ENCODE results near the gene DCXR. TPM values are rescaled to one million over a fixed set of nuclear protein-coding genes. Genes with fewer than 3 reads are reported as not detected.

The DCXR gene
- polyA plus RNA-seq, 4 donors = 41.1 to 147 (median 112) TPM

DNA sequence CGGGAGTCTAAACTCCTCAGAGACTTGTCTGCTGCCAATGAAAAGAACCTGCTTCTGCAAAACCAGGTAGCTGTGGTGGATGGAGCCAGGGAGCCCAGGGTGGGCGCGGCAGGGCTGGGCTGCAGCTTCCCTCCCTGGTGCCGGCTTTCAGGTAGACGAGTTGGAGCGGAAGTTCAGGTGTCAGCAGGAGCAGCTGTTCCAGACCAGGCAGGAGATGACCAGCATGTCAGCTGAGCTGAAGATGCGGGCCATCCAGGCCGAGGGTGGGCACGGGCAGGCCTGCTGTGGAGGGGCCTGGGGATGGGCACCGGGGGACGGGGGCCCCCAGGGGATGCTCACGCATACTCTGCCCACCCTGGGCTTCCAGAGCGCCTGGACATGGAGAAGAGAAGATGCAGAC, 9.3 kb downstream of the DCXR start:
- DNase-seq (no peak), FAIRE-seq (no peak)
- Histone ChIP-seq H3K27me3 (ENCODE audit: control insufficient read depth in 3 of 3, insufficient read depth in 3 of 3, low read length in 3 of 3) (no peaks in the 10 kb centered on the region), H3K36me3 (ENCODE audit: control insufficient read depth in 3 of 3, insufficient read depth in 2 of 3, low read depth in 1 of 3, low read length in 3 of 3) (peaks cover 0 to 61% (median 0%) of the 10 kb centered on the region in 3 donors), H3K9me3 (ENCODE audit: control insufficient read depth in 2 of 2, insufficient read depth in 1 of 2, low read depth in 1 of 2, low read length in 1 of 2) (no peaks in the 10 kb centered on the region), H3K4me1 (ENCODE audit: control insufficient read depth in 3 of 3, insufficient read depth in 2 of 3, low read depth in 1 of 3, low read length in 2 of 3) (peaks cover 4 to 28% (median 11%) of the 10 kb centered on the region in 3 donors), H3K27ac (ENCODE audit: low read depth in 1 of 3, low read length in 2 of 3) (no peak overlapping the region), H3K4me3 (ENCODE audit: low read depth in 1 of 3, low read length in 3 of 3) (no peak overlapping the region)
- 91 to 97% (median 95%) methylated on average over 13 of the region's 13 CpGs for WGBS, 3 donors

DNA sequence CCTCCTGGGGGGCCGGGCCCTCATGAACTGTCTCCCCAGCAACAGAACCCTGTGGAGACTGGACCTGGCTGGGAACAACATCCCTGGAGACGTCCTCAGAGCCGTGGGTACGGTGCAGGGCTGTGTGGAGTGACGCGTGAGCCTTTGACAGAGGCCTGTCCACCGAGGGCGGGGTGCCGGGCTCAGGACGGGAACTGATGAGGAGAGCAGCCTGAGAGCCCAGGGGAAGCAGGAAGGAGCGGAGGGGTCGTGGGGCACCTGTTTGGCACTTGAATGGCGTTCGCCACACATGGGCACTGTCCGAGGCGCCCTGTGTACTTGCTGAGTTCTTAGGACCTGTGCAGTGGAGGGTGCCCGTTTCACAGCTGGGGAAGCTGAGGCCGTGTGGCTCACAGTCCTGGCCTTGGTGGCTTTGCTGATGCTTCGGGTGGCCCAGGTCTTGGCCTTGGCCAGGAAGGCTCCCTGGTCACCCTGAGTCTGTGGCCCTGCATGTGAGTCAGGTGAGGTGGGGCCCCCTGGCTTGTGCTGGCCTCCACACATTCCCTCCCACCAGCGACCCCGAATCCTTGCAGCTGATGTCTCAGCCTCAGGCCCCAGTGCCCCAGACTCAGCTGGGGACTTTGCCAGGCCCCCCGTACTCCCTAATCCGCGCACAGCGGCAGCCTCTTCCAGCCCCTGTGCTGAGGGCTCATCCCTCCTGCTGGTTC, 11.9 kb downstream of the DCXR start:
- H3K9me3 ChIP-seq (ENCODE audit: control insufficient read depth in 2 of 2, insufficient read depth in 1 of 2, low read depth in 1 of 2, low read length in 1 of 2) = no peaks in the 10 kb centered on the region
- FAIRE-seq (no peak), DNase-seq (no peak)
- no peak overlapping the region for H3K4me3 ChIP-seq (ENCODE audit: low read depth in 1 of 3, low read length in 3 of 3)
- 93 to 96% (median 95%) methylated on average over 25 of the region's 25 CpGs for WGBS, 3 donors
- no peaks in the 10 kb centered on the region for H3K27me3 ChIP-seq (ENCODE audit: control insufficient read depth in 3 of 3, insufficient read depth in 3 of 3, low read length in 3 of 3)
- peaks cover 2 to 31% (median 9%) of the 10 kb centered on the region in 3 donors for H3K4me1 ChIP-seq (ENCODE audit: control insufficient read depth in 3 of 3, insufficient read depth in 2 of 3, low read depth in 1 of 3, low read length in 2 of 3)
- no peak overlapping the region for H3K27ac ChIP-seq (ENCODE audit: low read depth in 1 of 3, low read length in 2 of 3)
- peaks cover 0 to 58% (median 0%) of the 10 kb centered on the region in 3 donors for H3K36me3 ChIP-seq (ENCODE audit: control insufficient read depth in 3 of 3, insufficient read depth in 2 of 3, low read depth in 1 of 3, low read length in 3 of 3)

DNA sequence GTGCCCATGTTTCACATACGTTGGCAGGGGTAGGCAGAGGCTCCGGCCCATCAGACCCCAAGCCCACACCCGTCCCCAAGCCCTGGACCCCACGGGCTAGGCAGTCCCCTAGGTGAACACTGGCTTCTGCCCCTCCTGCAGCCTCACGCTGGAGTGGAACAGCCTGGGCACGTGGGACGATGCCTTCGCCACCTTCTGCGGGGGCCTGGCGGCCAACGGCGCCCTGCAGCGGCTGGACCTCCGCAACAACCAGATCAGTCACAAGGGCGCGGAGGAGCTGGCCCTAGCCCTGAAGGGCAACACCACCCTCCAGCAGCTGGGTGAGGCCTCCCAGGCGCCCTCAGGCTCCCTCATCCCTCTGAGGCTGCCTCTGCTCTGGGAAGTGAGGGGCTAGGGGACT, 12.6 kb downstream of the DCXR start:
- peaks cover 2 to 31% (median 5%) of the 10 kb centered on the region in 3 donors for H3K4me1 ChIP-seq (ENCODE audit: control insufficient read depth in 3 of 3, insufficient read depth in 2 of 3, low read depth in 1 of 3, low read length in 2 of 3)
- FAIRE-seq (no peak), DNase-seq (no peak)
- no peaks in the 10 kb centered on the region for H3K9me3 ChIP-seq (ENCODE audit: control insufficient read depth in 2 of 2, insufficient read depth in 1 of 2, low read depth in 1 of 2, low read length in 1 of 2)
- WGBS, 3 donors = 94 to 96% (median 95%) methylated on average over 16 to 17 of the region's 17 CpGs
- no peak overlapping the region for H3K4me3 ChIP-seq (ENCODE audit: low read depth in 1 of 3, low read length in 3 of 3)
- peaks cover 0 to 58% (median 0%) of the 10 kb centered on the region in 3 donors for H3K36me3 ChIP-seq (ENCODE audit: control insufficient read depth in 3 of 3, insufficient read depth in 2 of 3, low read depth in 1 of 3, low read length in 3 of 3)
- H3K27me3 ChIP-seq (ENCODE audit: control insufficient read depth in 3 of 3, insufficient read depth in 3 of 3, low read length in 3 of 3) = no peaks in the 10 kb centered on the region
- no peak overlapping the region for H3K27ac ChIP-seq (ENCODE audit: low read depth in 1 of 3, low read length in 2 of 3)

DNA sequence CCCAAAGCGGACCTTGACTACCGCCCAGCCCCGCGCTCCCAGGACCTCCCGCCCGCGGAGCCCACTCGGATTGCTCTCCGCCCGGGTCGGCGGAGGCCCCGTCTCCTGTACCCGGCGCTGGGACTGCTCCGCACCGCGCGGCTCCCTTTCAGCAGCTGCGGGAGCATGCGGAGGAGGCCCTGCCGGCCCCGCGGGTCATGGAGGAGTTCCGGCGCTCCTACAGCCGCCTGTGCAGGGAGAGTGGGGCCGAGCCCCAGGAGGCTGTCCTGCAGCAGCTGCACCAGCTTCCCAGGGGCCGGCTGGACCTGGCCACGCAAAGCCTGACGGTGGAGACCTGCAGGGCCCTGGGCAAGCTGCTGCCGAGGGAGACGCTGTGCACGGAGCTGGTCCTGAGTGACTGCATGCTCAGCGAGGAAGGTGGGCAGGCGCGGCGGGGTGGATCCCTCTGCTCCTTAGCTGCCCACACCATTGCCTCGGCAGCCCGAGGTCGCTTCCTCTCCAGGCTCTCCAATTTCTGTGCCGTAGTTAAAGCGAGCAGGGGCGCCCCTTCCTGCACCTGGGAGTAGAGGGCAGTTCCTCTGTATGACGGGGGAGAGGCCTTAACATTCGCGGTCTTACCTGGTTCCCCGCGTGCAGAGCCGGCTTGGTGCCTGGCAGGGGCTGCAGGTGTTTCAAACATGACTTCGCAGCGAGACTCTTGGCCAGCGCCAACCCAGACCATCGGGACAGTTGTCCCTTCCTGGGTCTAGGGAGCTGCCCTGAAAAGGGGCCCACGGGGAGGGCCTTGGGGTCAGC, 13.9 kb downstream of the DCXR start:
- DNase-seq = peak; percentile 16 to 68
- H3K4me3 ChIP-seq (ENCODE audit: low read depth in 1 of 3, low read length in 3 of 3) = peak overlapping the region; percentile 60 to 82 (median 74)
- WGBS, 3 donors = 1 to 4% (median 3%) methylated on average over 50 to 55 of the region's 55 CpGs
- peaks cover 0 to 56% (median 0%) of the 10 kb centered on the region in 3 donors for H3K36me3 ChIP-seq (ENCODE audit: control insufficient read depth in 3 of 3, insufficient read depth in 2 of 3, low read depth in 1 of 3, low read length in 3 of 3)
- H3K9me3 ChIP-seq (ENCODE audit: control insufficient read depth in 2 of 2, insufficient read depth in 1 of 2, low read depth in 1 of 2, low read length in 1 of 2) = no peaks in the 10 kb centered on the region
- no peak for FAIRE-seq
- no peaks in the 10 kb centered on the region for H3K27me3 ChIP-seq (ENCODE audit: control insufficient read depth in 3 of 3, insufficient read depth in 3 of 3, low read length in 3 of 3)
- H3K27ac ChIP-seq (ENCODE audit: low read depth in 1 of 3, low read length in 2 of 3) = no peak overlapping the region
- peaks cover 2 to 35% (median 5%) of the 10 kb centered on the region in 3 donors for H3K4me1 ChIP-seq (ENCODE audit: control insufficient read depth in 3 of 3, insufficient read depth in 2 of 3, low read depth in 1 of 3, low read length in 2 of 3)

DNA sequence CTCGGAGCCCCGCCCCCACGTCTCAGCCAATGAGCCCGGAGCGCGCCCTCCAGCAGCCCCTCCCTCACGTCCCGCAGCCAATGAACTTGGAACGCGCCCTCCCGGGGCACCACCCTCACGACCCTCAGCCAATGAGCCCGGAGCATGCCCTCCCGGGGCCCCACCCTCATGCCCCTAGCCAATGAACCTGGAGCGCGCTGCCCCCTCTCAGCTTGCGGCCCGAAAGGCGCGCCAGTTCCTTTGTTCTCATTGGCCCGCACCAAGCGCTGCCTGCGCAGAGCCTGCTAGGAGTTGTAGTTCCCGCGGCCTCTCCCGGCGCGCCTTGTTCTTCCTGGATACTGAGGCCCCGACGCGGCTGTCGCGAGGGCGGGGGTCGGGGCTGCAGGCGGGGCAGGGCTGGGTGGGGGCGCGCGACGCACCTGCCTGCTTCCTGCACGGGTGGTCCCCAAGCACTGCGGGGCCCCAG, 14.5 kb downstream of the DCXR start, which contains the start of gene LRRC45:
Gene LRRC45 (plus strand): TSS at position 325 of the 466 bp plus-strand sequence. CDS start 339 bp downstream, outside the sequence.
- FAIRE-seq (peak; percentile 55), DNase-seq (peak; percentile 99 to 100)
- H3K36me3 ChIP-seq (ENCODE audit: control insufficient read depth in 3 of 3, insufficient read depth in 2 of 3, low read depth in 1 of 3, low read length in 3 of 3) = peaks cover 0 to 56% (median 0%) of the 10 kb centered on the region in 3 donors
- peak within 1 kb of the TSS in 2 of 3 donors; percentile 26 to 85 for H3K27ac ChIP-seq (ENCODE audit: low read depth in 1 of 3, low read length in 2 of 3)
- no peaks in the 10 kb centered on the region for H3K9me3 ChIP-seq (ENCODE audit: control insufficient read depth in 2 of 2, insufficient read depth in 1 of 2, low read depth in 1 of 2, low read length in 1 of 2)
- no peaks in the 10 kb centered on the region for H3K27me3 ChIP-seq (ENCODE audit: control insufficient read depth in 3 of 3, insufficient read depth in 3 of 3, low read length in 3 of 3)
- peak within 1 kb of the TSS; percentile 76 to 82 (median 77) for H3K4me3 ChIP-seq (ENCODE audit: low read depth in 1 of 3, low read length in 3 of 3)
- H3K4me1 ChIP-seq (ENCODE audit: control insufficient read depth in 3 of 3, insufficient read depth in 2 of 3, low read depth in 1 of 3, low read length in 2 of 3) = peaks cover 2 to 35% (median 5%) of the 10 kb centered on the region in 3 donors
- WGBS, 3 donors = 1% methylated on average over 38 to 42 of the region's 42 CpGs

DNA sequence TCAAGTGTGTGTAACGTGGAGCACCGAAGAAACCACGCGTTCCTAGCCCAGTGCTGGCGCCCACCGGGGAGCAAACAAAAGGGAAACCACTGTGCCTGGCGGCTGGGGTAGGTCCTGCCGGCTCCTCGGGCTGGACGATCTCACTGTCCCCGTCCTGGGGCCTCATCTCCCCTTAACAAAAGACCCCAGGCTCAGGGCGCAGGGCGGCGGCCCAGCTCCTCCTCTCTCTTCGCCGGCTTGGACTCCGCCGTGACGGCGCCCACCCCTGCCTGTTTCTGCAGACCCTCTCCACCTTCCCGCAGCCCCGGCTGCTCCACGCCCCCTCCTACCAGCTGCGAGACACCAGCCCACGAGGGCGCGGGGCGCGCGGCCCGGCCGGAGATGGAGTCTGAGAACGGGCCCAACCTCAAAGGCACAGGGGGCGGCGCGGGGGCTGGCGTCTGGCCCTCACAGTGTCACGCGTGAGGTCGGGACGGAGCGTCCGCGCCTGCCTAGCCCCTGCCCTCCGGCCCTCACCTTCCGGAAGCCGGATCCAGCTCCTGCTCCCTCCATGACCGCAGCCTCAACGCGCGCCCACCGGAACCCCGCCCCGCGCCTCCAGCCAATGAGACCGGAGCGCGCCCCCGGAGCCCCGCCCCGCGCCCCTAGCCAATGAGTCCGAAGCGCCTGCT, 15.1 kb downstream of the DCXR start, which contains the start of gene CENPX:
Gene CENPX (minus strand): TSS at position 569 of the 671 bp plus-strand sequence. CDS start 17 bp downstream, at position 552.
- peak in 1 of 2 donors; percentile 10 for DNase-seq
- peaks cover 2 to 35% (median 5%) of the 10 kb centered on the region in 3 donors for H3K4me1 ChIP-seq (ENCODE audit: control insufficient read depth in 3 of 3, insufficient read depth in 2 of 3, low read depth in 1 of 3, low read length in 2 of 3)
- 0 to 1% (median 0%) methylated on average over 38 to 64 of the region's 64 CpGs for WGBS, 3 donors
- H3K36me3 ChIP-seq (ENCODE audit: control insufficient read depth in 3 of 3, insufficient read depth in 2 of 3, low read depth in 1 of 3, low read length in 3 of 3) = peaks cover 0 to 57% (median 0%) of the 10 kb centered on the region in 3 donors
- H3K4me3 ChIP-seq (ENCODE audit: low read depth in 1 of 3, low read length in 3 of 3) = peak within 1 kb of the TSS; percentile 76 to 82 (median 77)
- H3K27me3 ChIP-seq (ENCODE audit: control insufficient read depth in 3 of 3, insufficient read depth in 3 of 3, low read length in 3 of 3) = no peaks in the 10 kb centered on the region
- FAIRE-seq = no peak
- peak within 1 kb of the TSS; percentile 26 to 85 (median 28) for H3K27ac ChIP-seq (ENCODE audit: low read depth in 1 of 3, low read length in 2 of 3)
- H3K9me3 ChIP-seq (ENCODE audit: control insufficient read depth in 2 of 2, insufficient read depth in 1 of 2, low read depth in 1 of 2, low read length in 1 of 2) = no peaks in the 10 kb centered on the region

DNA sequence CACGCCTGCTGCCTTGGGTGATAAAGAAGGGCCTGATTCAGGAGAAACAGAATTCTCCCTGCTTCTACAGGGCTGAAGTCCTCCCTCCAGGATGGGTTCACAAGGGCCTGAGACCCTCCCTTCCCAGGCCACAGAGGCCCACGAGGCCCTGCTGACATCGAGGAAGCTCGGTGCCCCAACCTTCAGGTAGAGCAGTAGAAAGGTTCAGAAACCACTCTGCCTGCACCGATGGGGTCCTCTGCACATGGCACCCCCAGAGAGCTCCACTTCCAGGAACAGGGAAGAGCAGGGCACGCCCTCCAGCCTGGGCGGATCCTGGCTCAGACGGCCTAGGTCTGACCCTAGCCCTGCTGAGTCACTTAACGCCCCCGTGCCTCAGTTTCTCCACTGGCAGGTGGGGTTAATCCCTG, 15.6 kb downstream of the DCXR start:
- peak; percentile 33 to 37 for DNase-seq
- 1 to 5% (median 2%) methylated on average over 10 of the region's 10 CpGs for WGBS, 3 donors
- FAIRE-seq = no peak
- H3K4me3 ChIP-seq (ENCODE audit: low read depth in 1 of 3, low read length in 3 of 3) = peak overlapping the region; percentile 56 to 77 (median 76)
- H3K4me1 ChIP-seq (ENCODE audit: control insufficient read depth in 3 of 3, insufficient read depth in 2 of 3, low read depth in 1 of 3, low read length in 2 of 3) = peaks cover 2 to 35% (median 5%) of the 10 kb centered on the region in 3 donors
- no peaks in the 10 kb centered on the region for H3K9me3 ChIP-seq (ENCODE audit: control insufficient read depth in 2 of 2, insufficient read depth in 1 of 2, low read depth in 1 of 2, low read length in 1 of 2)
- peaks cover 0 to 57% (median 0%) of the 10 kb centered on the region in 3 donors for H3K36me3 ChIP-seq (ENCODE audit: control insufficient read depth in 3 of 3, insufficient read depth in 2 of 3, low read depth in 1 of 3, low read length in 3 of 3)
- no peaks in the 10 kb centered on the region for H3K27me3 ChIP-seq (ENCODE audit: control insufficient read depth in 3 of 3, insufficient read depth in 3 of 3, low read length in 3 of 3)
- peak overlapping the region in 2 of 3 donors; percentile 28 to 85 for H3K27ac ChIP-seq (ENCODE audit: low read depth in 1 of 3, low read length in 2 of 3)
